ENCODE measurements around the gene MAPK8IP3. TPM values are rescaled to one million over a fixed set of nuclear protein-coding genes. Genes with fewer than 3 reads are reported as not detected.

The MAPK8IP3 gene
- polyA plus RNA-seq, 3 donors: 1.1 to 185 (median 2.1) TPM

DNA sequence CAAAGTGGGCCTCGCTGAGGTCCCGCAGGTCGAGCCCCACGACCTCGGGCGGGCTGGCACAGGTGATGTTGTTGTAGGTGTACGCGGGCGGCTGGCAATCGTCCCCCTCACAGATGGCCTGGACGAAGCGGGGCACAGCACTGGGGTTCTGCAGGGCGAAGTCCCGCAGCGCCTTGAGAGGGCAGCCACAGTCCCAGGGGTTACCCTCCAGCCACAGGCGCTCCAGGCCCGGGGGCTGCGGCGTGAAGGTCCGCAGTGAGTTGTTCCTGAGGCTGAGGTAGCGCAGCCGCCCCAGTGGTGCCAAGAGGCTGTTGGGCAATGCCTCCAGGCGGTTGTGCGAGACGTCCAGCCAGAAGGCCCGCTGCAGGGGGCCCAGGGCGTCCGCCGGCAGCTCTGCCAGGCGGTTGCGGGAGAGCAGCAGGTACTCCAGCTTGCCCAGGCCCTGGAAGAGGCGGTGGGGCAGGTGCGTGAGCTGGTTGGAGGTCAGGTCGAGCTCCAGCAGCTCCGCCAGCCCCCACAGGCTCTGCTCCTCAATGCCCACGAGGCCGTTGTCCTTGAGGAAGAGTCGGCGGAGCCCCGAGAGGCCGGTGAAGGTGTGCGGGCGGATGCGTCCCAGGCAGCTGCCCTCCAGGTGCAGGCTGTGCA is 84.7 kb downstream of the MAPK8IP3 start:
- Histone ChIP-seq H3K4me2 (replicated peaks; ENCODE audit: extremely low read depth, low read length, poor library complexity, severe bottlenecking) (no peak overlapping the region), H3K4me1 (ENCODE audit: control insufficient read depth in 1 of 2, insufficient read depth in 2 of 2, low read length in 2 of 2) (no peaks in the 10 kb centered on the region), H2AFZ (ENCODE audit: insufficient read depth, low read depth, low read length, poor library complexity, severe bottlenecking) (no peak overlapping the region), H3K27ac (ENCODE audit: low read depth in 1 of 2, low read length in 2 of 2) (no peak overlapping the region), H3K79me2 (ENCODE audit: insufficient read depth, low read length) (peaks cover 13% of the 10 kb centered on the region), H3K9ac (ENCODE audit: insufficient read depth, low read length, poor library complexity, severe bottlenecking) (no peak overlapping the region), H4K20me1 (ENCODE audit: insufficient read depth, low read length) (peaks cover 22% of the 10 kb centered on the region), H3K4me3 (replicated peaks in 1 of 3; ENCODE audit: low read depth in 2 of 3, low read length in 3 of 3) (no peak overlapping the region), H3K27me3 (ENCODE audit: control insufficient read depth in 2 of 2, insufficient read depth in 2 of 2, low read length in 2 of 2) (no peaks in the 10 kb centered on the region), H3K36me3 (replicated peaks in 1 of 2; ENCODE audit: control insufficient read depth in 1 of 2, insufficient read depth in 2 of 2, low read length in 2 of 2) (peaks cover 42 to 44% of the 10 kb centered on the region in 2 donors), H3K9me3 (replicated peaks in 1 of 2; ENCODE audit: control insufficient read depth in 1 of 2, insufficient read depth in 1 of 2, low read length in 2 of 2) (no peaks in the 10 kb centered on the region)
- Mint-ChIP-seq H3K27me3 (ENCODE audit: low read depth in 3 of 3) (no peaks in the 10 kb centered on the region), H3K4me1 (no peaks in the 10 kb centered on the region), H3K36me3 (peaks cover 16 to 45% of the 10 kb centered on the region in 2 donors), H3K9me3 (no peaks in the 10 kb centered on the region), H3K4me3 (no peak overlapping the region), H3K27ac (no peak overlapping the region)
- TF ChIP-seq, protein P1, sequence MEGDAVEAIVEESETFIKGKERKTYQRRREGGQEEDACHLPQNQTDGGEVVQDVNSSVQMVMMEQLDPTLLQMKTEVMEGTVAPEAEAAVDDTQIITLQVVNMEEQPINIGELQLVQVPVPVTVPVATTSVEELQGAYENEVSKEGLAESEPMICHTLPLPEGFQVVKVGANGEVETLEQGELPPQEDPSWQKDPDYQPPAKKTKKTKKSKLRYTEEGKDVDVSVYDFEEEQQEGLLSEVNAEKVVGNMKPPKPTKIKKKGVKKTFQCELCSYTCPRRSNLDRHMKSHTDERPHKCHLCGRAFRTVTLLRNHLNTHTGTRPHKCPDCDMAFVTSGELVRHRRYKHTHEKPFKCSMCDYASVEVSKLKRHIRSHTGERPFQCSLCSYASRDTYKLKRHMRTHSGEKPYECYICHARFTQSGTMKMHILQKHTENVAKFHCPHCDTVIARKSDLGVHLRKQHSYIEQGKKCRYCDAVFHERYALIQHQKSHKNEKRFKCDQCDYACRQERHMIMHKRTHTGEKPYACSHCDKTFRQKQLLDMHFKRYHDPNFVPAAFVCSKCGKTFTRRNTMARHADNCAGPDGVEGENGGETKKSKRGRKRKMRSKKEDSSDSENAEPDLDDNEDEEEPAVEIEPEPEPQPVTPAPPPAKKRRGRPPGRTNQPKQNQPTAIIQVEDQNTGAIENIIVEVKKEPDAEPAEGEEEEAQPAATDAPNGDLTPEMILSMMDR (IDR thresholded peaks at IDR 0.05): no peak
- no peak for DNase-seq
- intact Hi-C loops (cut with micrococcal nuclease): no loop called here
- 95% methylated on average over 41 of the region's 44 CpGs for WGBS (ENCODE audit: insufficient coverage)

- Histone ChIP-seq H3K27me3 (ENCODE audit: control insufficient read depth in 2 of 2, insufficient read depth in 2 of 2, low read length in 2 of 2) (no peaks in the 10 kb centered on the region), H4K20me1 (ENCODE audit: insufficient read depth, low read length) (peaks cover 16% of the 10 kb centered on the region), H3K4me1 (ENCODE audit: control insufficient read depth in 1 of 2, insufficient read depth in 2 of 2, low read length in 2 of 2) (no peaks in the 10 kb centered on the region), H3K9ac (ENCODE audit: insufficient read depth, low read length, poor library complexity, severe bottlenecking) (no peak overlapping the region), H3K36me3 (replicated peaks in 1 of 2; ENCODE audit: control insufficient read depth in 1 of 2, insufficient read depth in 2 of 2, low read length in 2 of 2) (peaks cover 38 to 42% of the 10 kb centered on the region in 2 donors), H3K9me3 (replicated peaks in 1 of 2; ENCODE audit: control insufficient read depth in 1 of 2, insufficient read depth in 1 of 2, low read length in 2 of 2) (no peaks in the 10 kb centered on the region), H3K79me2 (ENCODE audit: insufficient read depth, low read length) (peaks cover 6% of the 10 kb centered on the region), H3K27ac (ENCODE audit: low read depth in 1 of 2, low read length in 2 of 2) (no peak overlapping the region), H2AFZ (ENCODE audit: insufficient read depth, low read depth, low read length, poor library complexity, severe bottlenecking) (no peak overlapping the region), H3K4me3 (replicated peaks in 1 of 3; ENCODE audit: low read depth in 2 of 3, low read length in 3 of 3) (no peak overlapping the region), H3K4me2 (replicated peaks; ENCODE audit: extremely low read depth, low read length, poor library complexity, severe bottlenecking) (no peak overlapping the region)
- DNase-seq: no peak
- peaks cover 0 to 2% (median 0%) of the 10 kb centered on the region in 3 donors for H3K27me3 Mint-ChIP-seq (ENCODE audit: low read depth in 3 of 3)
- H3K27ac Mint-ChIP-seq: no peak overlapping the region
- no peaks in the 10 kb centered on the region for H3K4me1 Mint-ChIP-seq
- H3K36me3 Mint-ChIP-seq: peaks cover 13 to 40% of the 10 kb centered on the region in 2 donors
- intact Hi-C loops (cut with micrococcal nuclease): no loop called here
- no peaks in the 10 kb centered on the region for H3K9me3 Mint-ChIP-seq
- no peak overlapping the region for H3K4me3 Mint-ChIP-seq
- 97% methylated on average over 53 of the region's 53 CpGs for WGBS (ENCODE audit: insufficient coverage)
- TF ChIP-seq, protein P1 (IDR thresholded peaks at IDR 0.05): no peak
These were observed 85.4 kb downstream of the MAPK8IP3 start for GRCh38 chr16:1791256-1791942.
